ENCODE measurements around the gene SCARB1. TPM values are rescaled to one million over a fixed set of nuclear protein-coding genes. Genes with fewer than 3 reads are reported as not detected.

SCARB1 gene
- total RNA-seq, 2 experiments from 2014 or later, result 22.9 to 24.1 TPM

GRCh38 chr12:124796303-124796960 is 67.2 kb downstream of the SCARB1 start:
- peaks cover 24% of the 10 kb centered on the region for H3K4me1 Mint-ChIP-seq
- H3K27me3 Mint-ChIP-seq, result no peaks in the 10 kb centered on the region
- POLR2A ChIA-PET, result no interaction called here
- peak overlapping the region; percentile 79 for H3K27ac Mint-ChIP-seq
- peaks cover 5% of the 10 kb centered on the region for H3K36me3 Mint-ChIP-seq (ENCODE audit: low read depth)
- intact Hi-C loops (cut with DNase I, micrococcal nuclease), result loop anchor here (1.0 kb wide), 1 partner anchor 22 kb away; no protein-coding TSS in a partner anchor
- peak; percentile 37 for DNase-seq
- CTCF ChIA-PET, result interaction anchor here (0.7 to 0.8 kb wide), 3 partner anchors 27 to 492 kb away, joined by 3 to 7 read pairs (median 4); no protein-coding TSS in a partner anchor
- peak; percentile 86 for ATAC-seq
- no peak overlapping the region for H3K4me3 Mint-ChIP-seq
- no peaks in the 10 kb centered on the region for H3K9me3 Mint-ChIP-seq (ENCODE audit: low read depth)

GRCh38 chr12:124795081-124795948 is 68.3 kb downstream of the SCARB1 start:
- no peaks in the 10 kb centered on the region for H3K27me3 Mint-ChIP-seq
- CTCF ChIA-PET, result interaction anchor here (0.6 to 0.8 kb wide), 3 partner anchors 26 to 778 kb away, joined by 3 to 7 read pairs (median 3); no protein-coding TSS in a partner anchor
- H3K36me3 Mint-ChIP-seq (ENCODE audit: low read depth), result peaks cover 8% of the 10 kb centered on the region
- POLR2A ChIA-PET, result interaction anchor here (0.6 kb wide), 1 partner anchor 11 kb away, joined by 3 read pairs; no protein-coding TSS in a partner anchor
- ATAC-seq (no peak), DNase-seq (peak; percentile 21)
- H3K4me1 Mint-ChIP-seq, result peaks cover 24% of the 10 kb centered on the region
- H3K27ac Mint-ChIP-seq, result no peak overlapping the region
- H3K4me3 Mint-ChIP-seq, result no peak overlapping the region
- H3K9me3 Mint-ChIP-seq (ENCODE audit: low read depth), result no peaks in the 10 kb centered on the region
- intact Hi-C loops (cut with DNase I, micrococcal nuclease), result no loop called here

GRCh38 chr12:124792961-124793441 is 70.7 kb downstream of the SCARB1 start:
- DNase-seq (no peak), ATAC-seq (no peak)
- Mint-ChIP-seq H3K36me3 (ENCODE audit: low read depth) (peaks cover 10% of the 10 kb centered on the region), H3K27ac (no peak overlapping the region), H3K27me3 (no peaks in the 10 kb centered on the region), H3K9me3 (ENCODE audit: low read depth) (no peaks in the 10 kb centered on the region), H3K4me3 (no peak overlapping the region), H3K4me1 (peaks cover 24% of the 10 kb centered on the region)
- ChIA-PET POLR2A (no interaction called here), CTCF (no interaction called here)
- intact Hi-C loops (cut with DNase I, micrococcal nuclease), result no loop called here

- Mint-ChIP-seq H3K36me3 (ENCODE audit: low read depth) (peaks cover 10% of the 10 kb centered on the region), H3K27ac (no peak overlapping the region), H3K27me3 (no peaks in the 10 kb centered on the region), H3K9me3 (ENCODE audit: low read depth) (no peaks in the 10 kb centered on the region), H3K4me3 (no peak overlapping the region), H3K4me1 (peaks cover 21% of the 10 kb centered on the region)
- ATAC-seq (no peak), DNase-seq (no peak)
- CTCF ChIA-PET, result interaction anchor here (0.7 kb wide), 1 partner anchor 26 kb away, joined by 3 read pairs; no protein-coding TSS in a partner anchor
- POLR2A ChIA-PET, result no interaction called here
- intact Hi-C loops (cut with DNase I, micrococcal nuclease), result no loop called here
Measured at GRCh38 chr12:124792156-124792555, 71.5 kb downstream of the SCARB1 start.

- H3K9me3 Mint-ChIP-seq (ENCODE audit: low read depth), result no peaks in the 10 kb centered on the region
- intact Hi-C loops (cut with DNase I, micrococcal nuclease), result no loop called here
- no peak overlapping the region for H3K4me3 Mint-ChIP-seq
- peaks cover 10% of the 10 kb centered on the region for H3K36me3 Mint-ChIP-seq (ENCODE audit: low read depth)
- ChIA-PET POLR2A (no interaction called here), CTCF (interaction anchor here (0.6 kb wide), 1 partner anchor 672 kb away, joined by 3 read pairs; no protein-coding TSS in a partner anchor)
- H3K27me3 Mint-ChIP-seq, result no peaks in the 10 kb centered on the region
- ATAC-seq (no peak), DNase-seq (no peak)
- peaks cover 10% of the 10 kb centered on the region for H3K4me1 Mint-ChIP-seq
- H3K27ac Mint-ChIP-seq, result no peak overlapping the region
Measured at GRCh38 chr12:124790650-124791400, 72.8 kb downstream of the SCARB1 start.

- Mint-ChIP-seq H3K27ac (no peak overlapping the region), H3K27me3 (no peaks in the 10 kb centered on the region), H3K4me1 (peaks cover 2% of the 10 kb centered on the region), H3K9me3 (ENCODE audit: low read depth) (no peaks in the 10 kb centered on the region), H3K4me3 (no peak overlapping the region), H3K36me3 (ENCODE audit: low read depth) (peaks cover 14% of the 10 kb centered on the region)
- CTCF ChIA-PET, result no interaction called here
- intact Hi-C loops (cut with DNase I, micrococcal nuclease), result no loop called here
- no peak for ATAC-seq
- POLR2A ChIA-PET, result no interaction called here
- no peak for DNase-seq
Measured at GRCh38 chr12:124788936-124789555, 74.6 kb downstream of the SCARB1 start.

GRCh38 chr12:124786061-124786964 is 77.4 kb downstream of the SCARB1 start:
- Mint-ChIP-seq H3K4me1 (no peaks in the 10 kb centered on the region), H3K4me3 (no peak overlapping the region), H3K36me3 (ENCODE audit: low read depth) (peaks cover 11% of the 10 kb centered on the region), H3K9me3 (ENCODE audit: low read depth) (no peaks in the 10 kb centered on the region), H3K27ac (no peak overlapping the region), H3K27me3 (no peaks in the 10 kb centered on the region)
- no peak for ATAC-seq
- ChIA-PET POLR2A (no interaction called here), CTCF (interaction anchor here (0.9 to 1.0 kb wide), 2 partner anchors 11 to 153 kb away, joined by 3 to 4 read pairs; no protein-coding TSS in a partner anchor)
- no peak for DNase-seq
- intact Hi-C loops (cut with DNase I, micrococcal nuclease), result no loop called here

- DNase-seq (no peak), ATAC-seq (no peak)
- Mint-ChIP-seq H3K9me3 (ENCODE audit: low read depth) (no peaks in the 10 kb centered on the region), H3K36me3 (ENCODE audit: low read depth) (peaks cover 9% of the 10 kb centered on the region), H3K4me1 (no peaks in the 10 kb centered on the region), H3K27me3 (no peaks in the 10 kb centered on the region), H3K4me3 (no peak overlapping the region), H3K27ac (no peak overlapping the region)
- CTCF ChIA-PET, result interaction anchor here (0.6 kb wide), 1 partner anchor 329 kb away, joined by 3 read pairs; no protein-coding TSS in a partner anchor
- intact Hi-C loops (cut with DNase I, micrococcal nuclease), result no loop called here
- POLR2A ChIA-PET, result no interaction called here
Measured at GRCh38 chr12:124784871-124785572, 78.6 kb downstream of the SCARB1 start.

- intact Hi-C loops (cut with DNase I, micrococcal nuclease), result no loop called here
- Mint-ChIP-seq H3K9me3 (ENCODE audit: low read depth) (no peaks in the 10 kb centered on the region), H3K27me3 (no peaks in the 10 kb centered on the region), H3K36me3 (ENCODE audit: low read depth) (peaks cover 7% of the 10 kb centered on the region), H3K27ac (no peak overlapping the region), H3K4me3 (no peak overlapping the region), H3K4me1 (peaks cover 5% of the 10 kb centered on the region)
- no peak for DNase-seq
- POLR2A ChIA-PET, result no interaction called here
- no peak for ATAC-seq
- CTCF ChIA-PET, result no interaction called here
Measured at GRCh38 chr12:124783087-124783486, 80.6 kb downstream of the SCARB1 start.

- no peak for DNase-seq
- peaks cover 5% of the 10 kb centered on the region for H3K4me1 Mint-ChIP-seq
- H3K9me3 Mint-ChIP-seq (ENCODE audit: low read depth), result no peaks in the 10 kb centered on the region
- H3K4me3 Mint-ChIP-seq, result no peak overlapping the region
- H3K27ac Mint-ChIP-seq, result no peak overlapping the region
- POLR2A ChIA-PET, result no interaction called here
- intact Hi-C loops (cut with DNase I, micrococcal nuclease), result no loop called here
- H3K27me3 Mint-ChIP-seq, result no peaks in the 10 kb centered on the region
- H3K36me3 Mint-ChIP-seq (ENCODE audit: low read depth), result peaks cover 7% of the 10 kb centered on the region
- CTCF ChIA-PET, result no interaction called here
- no peak for ATAC-seq
Measured at GRCh38 chr12:124782132-124782531, 81.5 kb downstream of the SCARB1 start.

All from activated CD4-positive, alpha-beta T cell treated with anti-CD3 and anti-CD28 coated beads for 36 hours (primary cell).